COR-L47 (cell line): ENCODE data around the gene METTL16.

Source experiments
- DNase-seq: peaks from one replicate; lab custom pipeline; 2025; lab: John Stamatoyannopoulos, UW

METTL16 gene

GRCh38 chr17:2414446-2415064 lies 97.1 kb downstream of the METTL16 start:
- DNase-seq: no peak

GRCh38 chr17:2412561-2413021 lies 99.1 kb downstream of the METTL16 start:
- DNase-seq: no peak

DNA sequence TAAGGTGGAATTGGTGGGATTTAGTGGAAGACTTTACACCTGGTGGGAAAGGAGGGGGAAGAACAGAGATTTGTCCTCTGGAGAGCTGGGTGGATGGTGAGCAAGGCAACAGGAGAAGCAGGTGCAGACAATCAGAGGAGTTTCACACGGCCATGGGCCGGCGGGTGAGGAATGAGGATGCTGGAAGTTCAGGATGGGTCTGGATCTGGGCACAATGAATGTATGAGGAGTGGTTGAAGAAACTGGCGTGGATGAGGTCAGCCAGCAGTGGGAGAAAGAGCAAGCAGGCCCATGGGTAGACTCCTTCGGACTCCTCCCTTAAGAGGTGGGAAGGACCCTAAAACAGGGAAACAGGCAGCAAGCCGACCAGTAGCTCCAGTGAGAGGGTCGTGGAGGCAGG lies 100.7 kb downstream of the METTL16 start:
- DNase-seq: no peak

DNA sequence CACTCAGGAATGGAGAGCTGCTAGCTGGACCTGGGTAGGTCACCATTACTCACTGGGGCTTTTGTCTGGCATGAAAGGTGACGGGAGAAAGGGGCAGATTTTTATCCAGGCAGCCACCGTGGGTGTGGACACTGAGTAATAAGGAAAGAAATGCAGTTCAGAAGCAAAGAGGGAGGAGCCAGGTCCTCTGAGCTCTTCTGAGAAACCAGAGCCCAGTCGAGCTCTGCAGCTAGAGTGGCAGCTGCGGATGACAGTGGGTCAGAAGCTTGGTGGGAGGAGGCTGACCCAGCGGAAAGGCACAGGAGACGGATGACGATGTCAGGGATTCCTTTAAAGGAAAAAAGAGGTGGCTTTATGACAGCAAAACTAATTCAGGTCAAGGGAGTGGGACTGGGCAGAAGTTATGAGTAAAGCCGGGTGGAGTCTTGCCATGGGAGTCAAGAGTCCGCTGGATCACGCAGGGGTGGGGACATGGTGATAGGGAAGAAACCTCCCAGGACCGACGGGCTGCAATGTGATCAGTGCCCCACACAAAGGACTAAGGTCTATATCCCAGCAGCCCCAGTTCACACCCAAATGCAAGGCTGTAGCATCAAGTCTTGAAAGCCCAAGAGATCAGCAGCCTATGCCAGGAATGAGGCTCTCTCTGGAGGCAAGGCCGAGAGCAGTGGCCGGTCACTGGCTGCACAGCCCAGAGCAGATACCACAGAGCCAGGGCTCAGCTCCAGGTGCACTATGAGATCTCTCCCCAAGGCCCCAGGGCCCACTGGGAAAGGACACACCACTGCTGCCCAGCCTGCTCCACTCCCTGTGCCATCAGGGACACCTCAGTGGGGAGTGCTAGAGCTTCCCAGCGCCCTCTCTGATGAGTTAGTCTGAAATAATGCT lies 104.5 kb downstream of the METTL16 start:
- DNase-seq: no peak

- DNase-seq: no peak
Measured at GRCh38 chr17:2406271-2406902, 105.3 kb downstream of the METTL16 start.

DNA sequence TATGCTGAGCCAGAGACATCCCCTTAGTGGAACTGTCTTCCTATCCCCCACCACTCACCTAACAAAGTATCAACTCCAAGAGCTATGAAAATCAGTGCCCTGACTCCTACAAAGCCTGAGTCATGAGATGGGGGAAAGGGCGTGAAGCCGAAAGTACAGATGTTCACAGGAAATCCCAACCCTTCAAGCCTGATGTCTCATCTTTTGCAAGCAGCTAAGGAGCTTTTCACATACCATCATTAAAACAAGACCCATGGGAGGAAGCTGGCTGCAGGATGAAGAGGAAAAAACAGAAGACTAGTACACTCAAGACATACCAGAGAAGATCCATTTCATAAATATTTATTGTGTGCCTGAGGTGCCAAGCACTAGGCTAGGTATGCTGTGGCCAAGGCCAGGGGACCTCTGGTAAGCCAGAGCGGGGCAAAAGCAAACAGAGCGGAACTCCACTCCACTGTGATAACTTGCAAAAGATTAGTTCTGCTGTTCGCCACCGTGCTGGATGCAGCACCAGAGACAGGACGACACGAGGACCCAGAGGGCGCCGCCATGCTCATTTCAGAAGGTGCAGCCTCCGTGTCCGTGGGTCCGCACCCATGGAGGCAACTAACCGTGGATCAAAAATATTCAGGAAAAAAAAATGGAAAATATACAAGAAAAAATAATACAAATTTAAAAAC lies 106.3 kb downstream of the METTL16 start:
- DNase-seq: no peak

DNA sequence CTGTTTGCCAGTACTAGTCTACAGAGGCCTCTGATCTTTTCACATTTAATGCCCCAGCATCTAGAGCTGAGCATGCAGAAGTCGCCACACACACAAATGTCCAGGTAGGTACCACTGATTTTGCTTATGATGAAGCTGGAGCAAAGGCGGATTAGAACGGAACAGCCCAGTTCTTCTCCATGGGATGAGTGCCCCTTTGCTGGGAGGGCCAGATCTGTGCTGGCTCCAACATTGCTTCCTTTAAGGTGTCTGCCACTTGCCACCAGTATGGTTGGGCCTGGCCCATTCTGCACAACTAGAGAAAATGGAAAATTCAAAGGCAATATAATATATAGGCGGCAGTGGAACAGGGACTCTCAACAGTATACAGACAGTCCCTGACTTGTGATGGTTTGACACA lies 108.6 kb downstream of the METTL16 start:
- DNase-seq: no peak

GRCh38 chr17:2402544-2402943 lies 109.1 kb downstream of the METTL16 start:
- DNase-seq: no peak

- peak; percentile 94 for DNase-seq
Measured at GRCh38 chr17:2401426-2402221, 110.1 kb downstream of the METTL16 start.

DNA sequence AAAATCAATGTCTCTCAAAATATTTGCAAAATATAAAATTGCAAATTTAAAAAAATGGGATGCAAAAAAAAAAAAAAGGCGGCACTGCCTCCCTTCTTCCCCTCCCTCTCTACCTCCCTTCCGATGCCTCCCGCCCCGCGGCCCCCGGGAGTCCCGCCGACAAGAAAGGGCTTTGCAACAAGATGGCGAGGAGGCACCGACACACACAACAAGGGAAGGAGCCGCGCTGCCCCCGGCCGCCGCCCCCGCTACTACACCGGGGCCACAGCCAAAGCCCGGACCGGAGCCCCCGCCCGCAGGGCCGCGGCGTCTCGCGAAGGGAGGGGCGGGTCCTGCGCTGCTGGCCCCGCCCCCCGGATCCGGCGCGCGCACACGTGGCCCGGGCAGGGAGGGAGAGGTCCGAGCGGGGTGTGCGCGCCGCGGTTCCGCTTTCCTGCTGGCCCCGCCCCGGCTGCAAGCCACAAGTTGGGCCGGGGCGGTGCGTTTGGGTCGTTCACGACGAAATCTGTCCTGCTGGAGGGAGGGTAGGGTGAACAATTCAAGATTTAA lies 110.7 kb downstream of the METTL16 start, which contains the start of gene MNT:
Gene MNT (minus strand): TSS at position 184 of the 549 bp plus-strand sequence. CDS start 348 bp downstream, outside the sequence.
- peak; percentile 81 for DNase-seq

DNA sequence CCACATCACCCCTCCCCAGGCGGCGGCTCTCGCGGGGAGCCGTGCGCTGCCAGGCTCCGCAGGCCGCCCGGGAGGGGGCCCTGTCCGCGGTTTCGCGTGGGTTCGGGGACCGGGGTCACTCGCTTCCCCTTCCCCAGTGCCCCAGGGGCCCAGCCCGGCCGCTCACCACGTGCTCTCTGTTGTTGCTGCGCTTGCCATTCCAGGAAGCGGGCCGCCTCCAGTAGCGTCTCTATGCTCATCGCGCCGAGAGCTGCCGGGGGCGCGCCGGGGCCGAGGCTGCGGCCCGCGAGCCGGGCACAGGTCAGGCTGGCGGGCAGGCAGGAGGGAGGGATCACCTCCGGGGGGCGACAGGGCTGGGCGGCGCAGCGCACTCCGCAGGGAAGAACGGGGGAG lies 111.2 kb downstream of the METTL16 start:
- no peak for DNase-seq

DNA sequence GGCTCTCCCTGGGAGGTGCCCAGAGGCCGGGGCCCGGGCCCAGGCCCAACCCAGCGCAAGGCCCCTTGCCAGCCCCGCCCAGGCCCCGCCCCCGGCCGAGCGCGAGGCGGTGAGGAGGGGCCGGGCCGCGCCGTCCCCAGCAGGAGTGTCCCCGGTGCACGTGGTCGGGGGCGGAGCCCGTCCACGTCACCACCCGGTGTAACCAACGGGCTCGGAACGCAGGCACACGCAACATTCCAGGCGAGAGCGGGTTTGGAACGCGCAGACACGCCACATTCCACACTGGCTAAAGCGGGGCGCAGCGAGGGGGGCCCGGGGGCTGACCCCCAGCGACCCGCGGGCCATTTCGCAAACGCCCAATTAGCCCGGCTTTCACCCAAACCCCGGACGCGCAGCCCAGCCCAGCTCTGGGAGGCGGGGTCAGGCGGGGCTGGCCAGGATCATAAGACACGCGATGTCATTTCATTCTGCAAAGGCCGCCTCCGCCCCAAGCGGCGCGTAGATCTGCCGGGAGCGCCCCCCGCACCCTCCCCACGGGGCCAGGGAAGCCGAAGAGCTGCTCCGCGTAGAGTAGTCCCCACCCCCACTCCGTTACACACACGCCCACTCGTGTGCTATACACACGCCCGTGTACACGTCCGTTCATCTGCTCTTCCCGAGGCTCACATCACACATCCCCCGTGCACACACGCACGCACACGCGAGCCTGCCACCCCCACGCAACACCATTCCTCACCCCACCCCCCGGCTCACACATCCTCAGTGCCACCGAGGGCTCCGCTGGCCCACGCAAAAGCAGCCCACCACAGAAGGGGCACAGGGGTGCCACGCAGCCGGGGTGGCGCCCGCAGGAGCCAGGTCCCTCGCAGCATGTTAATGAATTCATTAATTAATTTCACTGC lies 111.9 kb downstream of the METTL16 start:
- peak; percentile 80 for DNase-seq

DNA sequence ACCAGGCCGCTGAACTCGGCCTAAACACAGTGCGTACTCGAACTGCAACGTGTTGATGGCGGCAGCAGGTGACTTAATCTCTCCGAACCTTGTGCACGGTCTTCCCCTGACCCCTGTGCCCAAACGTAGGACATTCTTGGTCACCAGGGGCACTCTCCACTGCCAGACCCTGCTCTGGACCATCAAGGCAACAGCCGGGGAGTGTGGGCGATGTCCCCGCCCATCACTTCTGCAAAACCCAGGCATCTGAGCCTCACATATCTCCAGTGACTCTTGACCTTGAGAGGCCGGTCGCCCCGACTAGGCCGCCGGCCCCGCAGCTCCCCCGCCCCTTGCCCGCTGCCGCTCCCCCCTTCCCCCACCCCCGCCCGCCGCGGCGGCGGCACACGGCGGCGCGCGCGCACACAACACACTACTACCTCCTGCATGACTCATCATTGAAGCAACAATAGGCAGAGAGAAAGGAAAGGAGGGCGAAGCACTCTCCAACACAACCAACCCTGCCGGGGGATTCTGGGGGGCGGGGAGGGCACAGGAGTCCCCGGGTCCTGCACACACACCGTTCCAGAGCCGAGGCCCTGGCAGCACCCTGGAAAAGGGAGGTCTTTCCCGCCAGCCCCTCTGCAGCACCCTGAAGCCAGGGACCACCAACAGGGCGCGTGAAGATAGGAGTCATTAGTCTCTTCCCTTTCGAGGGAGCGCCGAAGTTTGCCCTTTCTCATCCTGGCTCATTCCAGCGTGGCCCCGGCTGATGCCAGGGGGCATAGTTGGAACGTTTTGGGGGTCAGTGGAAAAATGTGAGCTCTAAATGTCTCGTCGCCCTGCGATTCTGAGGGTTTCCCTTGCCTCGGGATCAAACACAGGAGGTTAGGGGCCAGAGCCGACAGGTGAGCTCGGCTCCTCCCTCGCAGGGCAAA lies 112.8 kb downstream of the METTL16 start:
- peak; percentile 43 for DNase-seq

DNA sequence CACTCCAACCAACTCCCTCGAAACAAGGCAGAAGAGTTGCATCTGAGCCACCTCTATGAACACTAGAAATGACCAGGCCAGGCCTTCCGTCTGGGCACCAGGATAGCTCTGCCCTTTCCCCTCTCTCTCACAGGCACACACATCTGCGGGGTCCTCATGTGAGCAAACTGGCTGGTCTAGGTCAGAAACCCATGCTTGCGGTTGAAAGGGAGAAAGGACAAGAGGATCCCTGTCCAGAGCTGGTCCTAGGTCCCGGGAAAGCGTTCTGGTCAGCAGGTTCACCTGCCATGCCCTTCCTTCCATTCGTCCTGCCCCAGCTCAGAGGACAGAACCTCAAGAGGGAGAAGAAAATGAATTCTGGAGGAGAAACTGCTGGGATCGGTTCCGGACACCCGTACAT lies 113.5 kb downstream of the METTL16 start:
- DNase-seq: no peak

DNA sequence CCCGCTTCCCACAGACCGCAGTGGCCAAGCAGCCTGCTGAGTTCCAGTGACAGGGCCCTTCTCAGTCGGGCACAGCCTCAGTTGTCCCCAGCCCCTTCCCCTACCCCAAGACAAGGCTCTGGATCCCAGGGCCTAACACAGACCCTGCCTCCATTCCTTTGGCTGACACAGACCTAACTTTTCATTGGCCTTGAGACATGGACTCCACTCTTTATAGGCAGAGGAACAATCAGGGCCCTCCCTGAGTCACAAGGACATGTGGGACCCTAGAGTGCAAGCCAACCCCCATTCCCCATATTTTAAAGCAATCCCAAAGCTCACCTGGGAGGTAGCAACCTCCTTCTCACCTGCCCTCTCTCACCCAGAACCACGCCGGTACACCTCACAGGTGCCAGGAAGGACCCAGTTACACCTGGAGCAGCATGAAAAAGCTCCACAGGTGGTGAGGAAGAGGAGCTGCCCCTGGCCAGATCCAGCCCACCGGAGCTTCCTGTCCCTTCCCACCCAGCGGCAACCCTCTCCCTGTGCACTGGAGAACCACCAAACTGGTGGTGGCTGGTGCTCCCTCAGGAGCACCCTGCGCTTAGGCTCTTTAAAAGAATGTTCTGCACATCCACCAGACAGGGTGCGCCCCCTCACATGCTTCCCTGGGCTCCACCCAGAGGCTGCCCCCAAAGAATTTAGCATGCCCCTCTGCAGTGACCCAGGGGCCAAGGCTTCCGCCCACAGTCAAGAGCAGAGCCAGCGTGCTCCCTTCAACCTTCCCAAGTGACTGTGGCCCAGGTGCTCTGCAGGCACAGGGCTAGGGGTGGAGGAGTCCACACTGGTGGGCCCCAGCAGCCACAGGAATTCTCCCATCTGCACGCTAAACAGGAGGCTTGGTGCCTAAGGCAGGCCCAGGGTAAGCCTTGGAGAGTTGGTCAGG lies 114.2 kb downstream of the METTL16 start:
- no peak for DNase-seq

DNA sequence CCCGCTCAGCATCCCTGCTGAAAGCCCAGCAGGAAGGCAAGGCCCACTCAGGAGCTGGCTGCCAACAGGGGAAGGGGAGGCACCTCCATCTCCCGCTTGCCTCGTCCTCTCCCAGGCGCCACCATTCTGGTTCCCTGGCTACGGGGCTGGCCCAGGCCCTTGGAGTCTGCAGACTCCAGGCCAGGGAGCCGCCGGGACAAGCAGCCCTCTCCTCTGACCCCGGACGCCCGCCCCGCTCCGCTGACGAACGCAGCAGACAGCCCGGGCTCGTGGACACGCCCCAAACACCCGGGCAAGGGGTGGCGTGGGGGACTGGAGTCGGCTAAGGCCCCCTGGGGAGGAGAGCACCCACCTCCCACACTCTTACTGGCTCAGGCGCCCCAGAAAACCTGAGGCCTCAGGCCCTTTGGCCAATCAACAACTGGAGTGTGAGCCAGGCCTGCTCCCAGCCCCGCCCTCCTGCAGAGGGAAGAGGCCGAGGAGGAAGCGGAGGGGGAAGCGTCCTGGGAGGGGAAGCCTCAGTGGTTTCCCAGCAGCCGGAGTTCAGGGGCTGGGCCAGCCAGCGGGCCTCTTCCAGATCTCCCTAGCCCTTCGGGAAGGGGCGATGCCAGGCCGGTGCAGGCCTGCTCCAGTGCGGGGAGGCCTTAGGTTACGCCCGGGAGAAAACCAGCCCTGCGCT lies 115.0 kb downstream of the METTL16 start:
- no peak for DNase-seq

- DNase-seq: no peak
Measured at GRCh38 chr17:2396192-2396567, 115.5 kb downstream of the METTL16 start.
